Natural killer cell (primary cell): Measurements from ENCODE around the gene ZNF445. TPM values are rescaled to one million over a fixed set of nuclear protein-coding genes. Genes with fewer than 3 reads are reported as not detected.
"Not testable (repeated sequence)": the region's sequence is repeated elsewhere in the genome, so short reads cannot be mapped to it uniquely, and the experiment has no call there.

Experiments
- ATAC-seq, 3 donors: fragments of 150-1000 bp in 2 of 3; fragments of 200-7000 bp in 1 of 3; cut with Tn5 transposase; 1 replicate in 1 of 3; 2 replicates in 2 of 3; pipeline ENCODE4 v1.10.0; 2021; ENCODE audit warnings: mild to moderate bottlenecking in 2 of 3, moderate library complexity in 2 of 3
- DNase-seq, 2 donors: peaks; one replicate each; pipeline versions ENCODE4 v3.0.0 to v3.0.0-alpha.2; 2013 to 2021; ENCODE audit warnings: mixed read lengths in 1 of 2
- H3K27ac ChIP-seq: one replicate; pipeline ENCODE4 v1.5.1; 2013; ENCODE audit warnings: mild to moderate bottlenecking, low read length
- H3K27me3 ChIP-seq: one replicate; pipeline ENCODE4 v1.6.1; 2013; ENCODE audit warnings: low read length; ENCODE audit not compliant: control insufficient read depth, insufficient read depth
- H3K36me3 ChIP-seq: one replicate; pipeline ENCODE4 v1.6.1; 2013; ENCODE audit warnings: low read length; ENCODE audit not compliant: control insufficient read depth, insufficient read depth
- H3K4me1 ChIP-seq: one replicate; pipeline ENCODE4 v1.6.1; 2013; ENCODE audit warnings: low read length; ENCODE audit not compliant: control insufficient read depth, insufficient read depth
- H3K4me3 ChIP-seq: one replicate; pipeline ENCODE4 v1.5.1; 2013; ENCODE audit warnings: low read length
- H3K9me3 ChIP-seq: one replicate; pipeline ENCODE4 v1.6.1; 2013; ENCODE audit warnings: low read length; ENCODE audit not compliant: control insufficient read depth, insufficient read depth
- H3K27ac Mint-ChIP-seq, 2 donors: one replicate each; pipeline ENCODE4 v1.8.0; 2022; ENCODE audit warnings: mild to moderate bottlenecking in 2 of 2, mixed read lengths in 2 of 2, moderate library complexity in 1 of 2
- H3K27me3 Mint-ChIP-seq, 2 donors: one replicate each; pipeline ENCODE4 v1.8.0; 2022; ENCODE audit warnings: low read depth in 2 of 2, mixed read lengths in 2 of 2
- H3K36me3 Mint-ChIP-seq: one replicate; pipeline ENCODE4 v1.8.0; 2022; ENCODE audit warnings: mixed read lengths
- H3K4me1 Mint-ChIP-seq, 2 donors: one replicate each; pipeline ENCODE4 v1.8.0; 2022; ENCODE audit warnings: mixed read lengths in 2 of 2
- H3K4me3 Mint-ChIP-seq: one replicate; pipeline ENCODE4 v1.8.0; 2022; ENCODE audit warnings: mild to moderate bottlenecking, moderate library complexity, mixed read lengths
- H3K9me3 Mint-ChIP-seq, 2 donors: one replicate each; pipeline ENCODE4 v1.8.0; 2022; ENCODE audit warnings: mixed read lengths in 2 of 2
- WGBS: methylation state at CpG from one replicate; pipeline ENCODE4 v1.1.7; 2013; ENCODE audit warnings: missing lambda C conversion rate; ENCODE audit not compliant: insufficient coverage; 5-methylcytosine and 5-hydroxymethylcytosine counted together
- intact Hi-C: fragments of 100-400 bp; cut with micrococcal nuclease; formaldehyde crosslinking; loops from one replicate; pipeline ENCODE4 v1.14.2; 2022
- total RNA-seq, 4 donors: library from RNA; stranded (reverse); fragments of 120-200 nt in 1 of 4; gene quantifications; one replicate each; pipeline versions ENCODE4 v1.2.3 to v1.2.4, GENCODE V29; 2013 to 2022
- TF ChIP-seq, protein P1 (sequence below): fragments of 200-600 bp; IDR thresholded peaks from one replicate; pipeline ENCODE4 v1.8.0; 2022; ENCODE audit warnings: antibody characterized with exemption

ZNF445 gene
- total RNA-seq, 3 donors from 2014 or later (not counting 1 experiment from before 2014, with no cell fraction given) = 15.5 to 24.4 (median 17.4) TPM

DNA sequence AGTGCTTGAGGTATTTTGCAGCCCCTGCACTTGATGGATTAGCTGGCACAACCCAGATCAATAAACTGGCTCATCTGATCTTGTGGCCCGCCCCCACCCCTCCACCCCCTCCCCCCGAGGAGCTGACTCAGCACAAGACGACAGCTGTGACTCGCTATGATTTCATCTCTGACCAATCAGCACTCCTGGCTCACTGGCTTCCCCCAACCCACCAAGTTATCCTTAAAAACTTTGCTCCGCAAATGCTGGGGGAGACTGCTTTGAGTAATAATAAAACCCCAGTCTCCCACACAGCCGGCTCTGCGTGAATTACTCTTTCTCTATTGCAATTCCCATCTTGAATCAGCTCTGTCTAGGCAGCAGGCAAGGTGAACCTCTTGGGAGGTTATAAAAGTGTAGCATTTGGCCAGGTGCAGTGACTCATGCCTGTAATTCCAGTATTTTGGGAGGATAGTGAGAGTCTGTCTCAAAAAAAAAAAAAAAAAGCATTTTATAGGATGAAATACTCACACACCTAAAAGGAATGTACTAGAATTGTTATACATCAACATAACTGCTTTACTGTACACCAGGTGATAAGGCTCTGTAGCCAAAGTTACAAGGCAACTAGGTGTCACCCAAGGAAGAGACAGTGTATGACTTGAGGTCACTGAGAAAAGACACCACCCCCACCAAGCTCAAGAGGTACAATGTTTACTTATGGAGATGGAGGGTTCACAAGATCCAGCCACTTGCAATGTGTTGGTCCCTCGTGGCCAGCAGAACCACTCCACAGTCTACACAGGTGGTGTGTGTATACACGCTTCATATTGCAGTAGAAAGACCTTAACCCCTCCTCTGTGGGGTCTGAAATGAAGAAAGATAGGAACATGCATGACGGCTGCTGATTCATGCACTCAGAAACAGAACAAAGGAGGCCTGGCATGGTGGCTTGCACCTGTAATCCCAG is 8.6 kb downstream of the ZNF445 start:
- no peak for ATAC-seq
- no peaks in the 10 kb centered on the region for H3K36me3 Mint-ChIP-seq
- H3K9me3 ChIP-seq = no peaks in the 10 kb centered on the region
- H3K4me3 Mint-ChIP-seq = no peak overlapping the region
- H3K36me3 ChIP-seq = peaks cover 9% of the 10 kb centered on the region
- H3K27ac Mint-ChIP-seq = no peak overlapping the region
- no peaks in the 10 kb centered on the region for H3K4me1 ChIP-seq
- H3K27me3 Mint-ChIP-seq = no peaks in the 10 kb centered on the region
- 83% methylated on average over 7 of the region's 10 CpGs for WGBS
- H3K4me1 Mint-ChIP-seq = peaks cover 14 to 30% of the 10 kb centered on the region in 2 donors
- intact Hi-C loops = no loop called here
- H3K9me3 Mint-ChIP-seq = no peaks in the 10 kb centered on the region
- H3K27me3 ChIP-seq = no peaks in the 10 kb centered on the region
- TF ChIP-seq, protein P1, sequence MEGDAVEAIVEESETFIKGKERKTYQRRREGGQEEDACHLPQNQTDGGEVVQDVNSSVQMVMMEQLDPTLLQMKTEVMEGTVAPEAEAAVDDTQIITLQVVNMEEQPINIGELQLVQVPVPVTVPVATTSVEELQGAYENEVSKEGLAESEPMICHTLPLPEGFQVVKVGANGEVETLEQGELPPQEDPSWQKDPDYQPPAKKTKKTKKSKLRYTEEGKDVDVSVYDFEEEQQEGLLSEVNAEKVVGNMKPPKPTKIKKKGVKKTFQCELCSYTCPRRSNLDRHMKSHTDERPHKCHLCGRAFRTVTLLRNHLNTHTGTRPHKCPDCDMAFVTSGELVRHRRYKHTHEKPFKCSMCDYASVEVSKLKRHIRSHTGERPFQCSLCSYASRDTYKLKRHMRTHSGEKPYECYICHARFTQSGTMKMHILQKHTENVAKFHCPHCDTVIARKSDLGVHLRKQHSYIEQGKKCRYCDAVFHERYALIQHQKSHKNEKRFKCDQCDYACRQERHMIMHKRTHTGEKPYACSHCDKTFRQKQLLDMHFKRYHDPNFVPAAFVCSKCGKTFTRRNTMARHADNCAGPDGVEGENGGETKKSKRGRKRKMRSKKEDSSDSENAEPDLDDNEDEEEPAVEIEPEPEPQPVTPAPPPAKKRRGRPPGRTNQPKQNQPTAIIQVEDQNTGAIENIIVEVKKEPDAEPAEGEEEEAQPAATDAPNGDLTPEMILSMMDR = no peak
- no peak overlapping the region for H3K4me3 ChIP-seq
- no peak overlapping the region for H3K27ac ChIP-seq
- no peak for DNase-seq

DNA sequence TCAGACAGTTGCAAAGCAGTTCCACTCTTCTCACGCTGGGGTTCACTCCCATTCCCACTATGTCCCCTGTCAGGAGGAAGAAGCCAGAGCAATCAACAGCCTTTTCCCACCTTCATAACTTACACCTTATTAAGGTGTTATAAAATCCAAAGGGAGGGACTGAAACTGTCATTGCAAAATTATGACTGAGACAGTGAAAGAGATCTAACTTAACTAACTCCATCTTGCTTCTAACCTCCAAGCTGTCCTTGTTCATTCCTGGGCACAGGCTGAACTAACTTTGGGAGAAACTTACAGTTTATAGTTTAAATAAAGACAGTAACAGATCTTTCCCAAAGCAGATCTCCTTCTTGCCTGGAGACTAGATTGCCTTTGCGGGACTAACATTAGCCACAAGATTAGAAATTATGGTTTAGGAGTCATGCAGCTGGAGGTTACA is 9.4 kb downstream of the ZNF445 start:
- H3K9me3 Mint-ChIP-seq, intact Hi-C loops, ATAC-seq, H3K27me3 ChIP-seq, DNase-seq, H3K4me3 ChIP-seq, H3K36me3 Mint-ChIP-seq, H3K27me3 Mint-ChIP-seq, H3K9me3 ChIP-seq, H3K27ac ChIP-seq, H3K4me3 Mint-ChIP-seq, H3K27ac Mint-ChIP-seq, H3K4me1 ChIP-seq: not testable (repeated sequence)
- WGBS = 75% methylated on average over 1 of the region's 2 CpGs
- H3K36me3 ChIP-seq = peaks cover 14% of the 10 kb centered on the region
- peaks cover 14 to 24% of the 10 kb centered on the region in 2 donors for H3K4me1 Mint-ChIP-seq

DNA sequence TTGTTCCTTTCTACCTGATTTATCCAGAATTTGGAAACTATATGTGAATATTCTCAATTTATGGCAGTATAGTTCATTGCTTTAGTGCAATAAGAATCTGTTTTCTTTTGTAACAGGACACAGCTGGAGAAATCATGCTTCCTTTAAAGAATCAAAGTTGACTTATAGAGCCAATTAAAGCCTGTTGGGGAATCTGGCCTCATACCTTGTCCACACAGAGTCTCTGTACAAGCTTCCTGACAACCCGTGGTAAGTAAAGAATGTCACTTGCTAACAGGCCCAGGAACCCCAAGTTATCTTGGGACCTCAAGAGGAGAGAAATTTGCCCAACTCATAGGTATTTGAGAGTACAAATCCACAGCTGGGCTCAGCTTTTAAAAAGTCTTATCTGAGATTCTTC is 10.2 kb downstream of the ZNF445 start:
- Histone ChIP-seq H3K4me3 (no peak overlapping the region), H3K4me1 (no peaks in the 10 kb centered on the region), H3K27ac (no peak overlapping the region), H3K9me3 (no peaks in the 10 kb centered on the region), H3K36me3 (peaks cover 14% of the 10 kb centered on the region), H3K27me3 (no peaks in the 10 kb centered on the region)
- no peak overlapping the region for H3K4me3 Mint-ChIP-seq
- WGBS = 70% methylated on average over 1 of the region's 1 CpG
- no peak for DNase-seq
- H3K9me3 Mint-ChIP-seq = no peaks in the 10 kb centered on the region
- TF ChIP-seq, protein P1 = no peak
- intact Hi-C loops = no loop called here
- H3K4me1 Mint-ChIP-seq = peaks cover 14 to 20% of the 10 kb centered on the region in 2 donors
- no peak for ATAC-seq
- H3K36me3 Mint-ChIP-seq = no peaks in the 10 kb centered on the region
- no peak overlapping the region for H3K27ac Mint-ChIP-seq
- no peaks in the 10 kb centered on the region for H3K27me3 Mint-ChIP-seq

DNA sequence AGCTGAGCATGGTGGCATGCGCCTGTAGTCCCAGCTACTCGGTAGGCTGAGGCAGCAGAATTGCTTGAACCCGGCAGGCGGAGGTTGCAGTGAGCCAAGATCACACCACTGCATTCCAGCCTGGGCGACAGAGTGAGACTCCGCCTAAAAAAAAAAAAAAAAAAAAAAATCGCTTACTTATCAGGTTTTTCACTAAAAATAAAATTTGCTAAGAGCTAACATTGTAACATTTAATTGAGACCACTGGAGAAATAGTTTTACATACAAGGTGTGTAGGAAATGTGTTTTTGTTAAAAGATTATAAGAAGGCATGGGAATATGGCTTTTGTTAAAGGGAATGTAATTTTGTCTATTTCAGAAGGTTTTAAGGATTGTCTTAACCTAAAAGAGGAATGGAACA is 12.6 kb downstream of the ZNF445 start:
- peaks cover 16% of the 10 kb centered on the region for H3K36me3 ChIP-seq
- not testable (repeated sequence) for H3K36me3 Mint-ChIP-seq, DNase-seq

More for the DNA sequence above, 12.6 kb downstream of the ZNF445 start:
- H3K9me3 Mint-ChIP-seq, H3K27ac Mint-ChIP-seq, H3K27me3 ChIP-seq, H3K27ac ChIP-seq, H3K9me3 ChIP-seq, H3K4me1 ChIP-seq, H3K27me3 Mint-ChIP-seq, H3K4me3 Mint-ChIP-seq, ATAC-seq, H3K4me3 ChIP-seq, intact Hi-C loops: not testable (repeated sequence)
- over 99% methylated on average over 6 of the region's 7 CpGs for WGBS
- H3K4me1 Mint-ChIP-seq = peaks cover 12 to 13% of the 10 kb centered on the region in 2 donors
